Smooth muscle cell of the brain vasculature (primary cell): Measurements from ENCODE around the gene DYNC2I2.
"Not testable (repeated sequence)": the region's sequence is repeated elsewhere in the genome, so short reads cannot be mapped to it uniquely, and the experiment has no call there.

Experiments
- DNase-seq: peaks from one replicate; pipeline ENCODE4 v3.0.0-alpha.2; 2012; ENCODE audit warnings: low read depth, low spot score

DYNC2I2 gene

DNA sequence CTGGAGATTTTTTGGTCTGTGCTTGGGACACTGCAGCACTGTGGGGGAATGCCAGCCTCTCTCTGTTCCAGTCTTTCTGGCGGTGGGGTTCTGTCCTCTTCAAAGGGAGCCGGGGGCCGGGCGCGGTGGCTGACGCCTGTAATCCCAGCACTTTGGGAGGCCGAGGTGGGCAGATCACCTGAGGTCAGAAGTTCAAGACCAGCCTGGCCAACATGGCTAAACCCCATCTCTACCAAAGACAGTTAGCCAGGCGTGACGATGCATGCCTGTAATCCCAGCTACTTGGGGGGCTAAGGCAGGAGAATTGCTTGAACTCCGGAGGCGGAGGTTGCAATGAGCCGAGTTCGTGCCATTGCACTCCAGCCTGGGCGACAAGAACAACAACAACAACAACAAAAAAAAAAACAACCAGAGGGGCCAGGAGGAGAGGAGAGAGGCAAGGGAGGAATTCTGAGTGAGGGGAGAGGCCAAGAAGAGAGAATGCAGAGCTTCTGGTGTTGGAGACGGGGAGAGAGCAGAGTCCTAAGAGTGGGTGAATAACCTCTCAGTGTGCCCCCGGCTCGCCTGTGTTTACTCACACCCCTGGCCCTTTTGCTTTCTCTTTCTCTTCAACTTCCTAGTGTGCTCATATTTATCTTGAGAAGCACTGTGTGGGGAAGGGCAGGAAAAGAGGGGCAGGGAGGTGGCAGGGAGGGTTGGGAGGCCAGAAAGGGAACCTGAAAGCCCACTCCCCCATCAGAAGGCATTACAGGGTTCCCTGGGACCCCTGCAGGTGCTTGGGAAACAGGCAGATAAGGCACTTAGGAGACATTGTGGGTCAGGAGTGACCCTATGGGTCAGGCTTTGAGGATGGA, 29.2 kb upstream of the DYNC2I2 start:
- DNase-seq: no peak

DNA sequence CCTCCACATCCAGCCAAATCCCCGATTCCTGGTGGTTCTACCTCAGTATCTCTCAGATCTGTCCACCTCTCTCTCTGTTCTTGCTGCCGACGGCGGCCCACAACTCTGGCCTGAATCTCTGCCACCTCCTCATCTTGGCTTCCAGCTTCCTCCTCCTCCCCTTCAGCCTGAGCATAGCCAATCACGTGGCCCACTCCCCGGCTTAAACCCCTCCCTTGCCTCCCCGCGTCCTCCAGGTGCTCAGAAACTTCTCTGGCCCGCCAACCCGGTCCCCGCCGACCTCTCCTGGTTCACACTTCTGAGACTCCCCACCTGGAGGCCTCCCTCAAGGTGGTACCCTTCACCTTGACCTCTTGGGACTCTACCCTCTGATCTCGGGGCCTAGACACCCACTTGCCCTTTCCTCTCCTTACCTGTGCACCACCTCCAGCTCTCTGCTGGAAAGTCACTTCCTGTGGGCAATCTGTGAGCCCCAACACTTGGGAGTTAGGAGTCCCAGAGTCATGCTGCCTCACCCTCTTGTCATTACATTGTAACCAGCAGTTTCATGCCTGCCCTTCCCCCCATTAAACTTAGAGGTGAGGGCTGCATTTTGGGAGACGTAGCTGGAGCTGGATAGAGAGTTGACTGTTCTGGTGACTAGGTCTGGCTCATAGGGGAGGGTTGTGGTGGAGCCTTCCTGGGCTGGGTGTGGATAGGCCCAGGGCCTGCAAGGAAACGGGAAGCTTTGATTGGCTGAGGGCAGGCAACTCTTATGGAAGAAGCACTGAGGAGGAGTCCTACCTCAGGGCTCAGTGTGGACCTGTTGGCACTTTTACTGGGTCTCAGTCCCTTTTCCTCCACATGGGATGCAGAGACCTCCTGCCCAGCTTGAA, 27.9 kb upstream of the DYNC2I2 start:
- DNase-seq: no peak

DNA sequence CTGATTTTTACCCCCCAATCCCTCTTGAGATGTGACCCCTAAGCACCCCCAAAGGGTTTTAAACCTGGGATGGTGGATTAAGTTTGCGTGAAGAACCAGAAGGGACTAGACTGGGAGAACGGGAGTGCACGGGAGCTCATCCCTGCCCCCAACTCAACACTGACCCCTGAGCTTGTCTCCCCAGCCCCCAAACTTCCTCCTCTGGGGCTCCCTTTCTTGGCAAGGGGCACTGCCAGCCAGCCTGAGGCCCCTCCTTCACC, 27.3 kb upstream of the DYNC2I2 start:
- DNase-seq: no peak

DNA sequence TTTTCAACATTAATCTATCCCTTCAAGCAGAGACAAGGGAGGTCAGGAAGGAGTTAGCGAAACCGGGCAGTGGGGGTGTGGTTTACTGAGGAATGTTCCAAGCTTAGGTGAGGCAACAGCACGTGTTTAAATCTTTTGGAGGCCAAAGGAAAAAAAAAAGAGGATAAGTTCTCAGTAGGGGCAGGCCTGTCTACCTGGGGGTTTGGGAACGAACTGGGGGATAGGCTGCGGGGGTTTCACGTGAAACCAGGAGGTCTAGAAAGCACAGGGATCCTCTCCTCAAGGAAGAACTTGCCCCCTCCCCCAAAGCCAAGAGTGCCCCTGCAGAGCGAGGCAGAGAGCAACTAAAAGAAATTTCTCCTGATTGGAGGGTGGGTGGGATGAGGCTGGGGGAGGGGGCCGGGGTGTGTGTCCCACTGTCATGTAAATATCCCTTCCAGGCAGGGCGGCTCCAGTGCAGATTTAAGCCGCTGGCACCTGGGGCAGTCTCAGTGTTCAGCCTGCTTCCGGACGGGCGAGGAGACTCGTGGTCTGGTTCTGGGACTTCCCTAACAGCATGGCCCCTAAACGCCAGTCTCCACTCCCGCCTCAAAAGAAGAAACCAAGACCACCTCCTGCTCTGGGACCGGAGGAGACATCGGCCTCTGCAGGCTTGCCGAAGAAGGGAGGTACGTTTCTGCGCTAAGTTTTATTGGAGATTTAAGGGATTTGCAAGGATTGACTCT, 26.9 kb upstream of the DYNC2I2 start:
- no peak for DNase-seq

DNA sequence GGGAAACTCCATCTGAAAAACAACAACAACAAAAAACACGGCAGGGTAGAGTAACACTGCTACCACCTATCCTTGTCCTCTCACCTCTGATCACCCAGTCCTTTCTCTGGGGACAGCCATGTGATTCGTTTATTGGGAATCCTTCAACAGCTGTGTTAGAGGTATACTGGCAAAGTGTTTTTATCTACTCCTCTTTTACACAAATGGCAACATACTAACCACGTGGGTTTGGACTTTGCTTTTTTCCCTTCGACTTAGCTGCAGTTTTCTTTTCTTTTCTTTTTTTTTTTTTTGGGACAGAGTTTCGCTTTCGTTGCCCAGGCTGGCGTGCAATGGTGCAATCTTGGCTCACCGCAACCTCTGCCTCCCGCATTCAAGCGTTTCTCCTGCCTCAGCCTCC, 21.1 kb upstream of the DYNC2I2 start:
- no peak for DNase-seq

DNA sequence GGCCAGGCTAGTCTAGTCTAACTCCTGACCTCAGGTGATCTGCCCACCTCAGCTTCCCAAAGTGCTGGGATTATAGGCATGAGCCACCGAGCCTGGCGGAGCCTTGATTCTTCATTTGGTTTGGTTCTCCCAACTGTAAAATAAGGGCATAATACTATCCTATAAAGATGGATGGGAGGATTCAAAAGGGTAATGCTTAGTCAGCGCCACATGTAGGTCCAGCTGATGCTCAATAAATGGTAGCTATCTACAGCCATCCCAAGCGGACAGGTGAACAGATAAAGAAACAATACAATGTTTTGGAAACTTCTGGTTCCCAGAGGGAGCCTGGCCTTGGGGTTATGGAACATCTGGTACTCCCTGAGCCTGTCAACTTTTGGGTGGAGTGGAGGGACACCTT, 18.7 kb upstream of the DYNC2I2 start:
- no peak for DNase-seq

DNA sequence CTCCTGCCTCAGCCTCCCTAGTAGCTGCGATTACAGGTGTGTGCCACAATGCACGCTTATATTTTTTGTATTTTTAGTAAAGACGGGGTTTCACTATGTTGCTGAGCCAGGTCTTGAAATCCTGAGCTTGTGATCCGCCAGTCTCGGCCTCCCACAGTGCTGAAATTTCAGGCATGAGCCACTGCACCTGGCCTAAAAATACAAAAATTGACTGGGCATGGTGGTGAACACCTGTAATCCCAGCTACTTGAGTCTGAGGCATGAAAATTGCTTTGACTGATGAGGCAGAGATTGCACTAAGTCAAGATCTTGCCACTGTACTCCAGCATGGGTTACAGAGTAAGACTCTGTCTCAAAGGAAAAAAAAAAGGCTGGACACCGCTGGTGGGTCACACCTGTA, 13.1 kb upstream of the DYNC2I2 start:
- DNase-seq: no peak

DNA sequence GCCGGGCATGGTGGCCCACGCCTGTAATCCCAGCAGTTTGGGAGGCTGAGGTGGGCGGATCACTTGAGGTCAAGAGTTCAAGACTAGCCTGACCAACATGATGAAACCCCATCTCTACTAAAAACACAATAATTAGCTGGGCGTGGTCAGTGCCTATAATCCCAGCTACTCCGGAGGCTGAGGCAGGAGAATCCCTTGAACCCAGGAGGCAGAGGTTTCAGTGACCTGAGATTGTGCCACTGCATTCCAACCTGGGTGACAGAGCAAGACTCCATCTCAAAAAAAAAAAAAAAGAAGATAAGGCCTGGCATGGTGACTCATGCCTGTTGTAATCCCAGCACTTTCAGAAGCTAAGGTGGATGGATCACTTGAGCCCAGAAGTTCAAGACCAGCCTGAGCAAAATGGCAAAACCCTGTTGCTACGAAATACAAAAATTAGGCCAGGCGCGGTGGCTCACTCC, 9.9 kb upstream of the DYNC2I2 start:
- DNase-seq: not testable (repeated sequence)

DNA sequence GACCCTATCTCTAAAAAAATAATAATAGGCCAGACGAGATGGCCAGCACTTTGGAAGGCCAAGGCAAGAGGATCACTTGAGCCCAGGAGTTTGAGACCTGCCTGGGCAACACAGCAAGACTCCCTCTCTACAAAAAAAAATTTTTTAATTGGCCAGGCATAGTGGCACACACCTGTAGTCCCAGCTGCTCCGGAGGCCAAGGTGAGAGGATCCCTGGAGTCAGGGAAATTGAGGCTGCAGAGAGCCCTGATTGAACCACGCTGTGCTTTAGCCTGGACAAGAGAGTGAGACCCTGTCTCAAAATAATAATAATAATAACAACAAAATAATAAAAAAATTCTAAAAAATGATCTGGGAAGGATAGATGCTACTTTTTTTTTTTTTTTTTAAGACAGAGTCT, 1.1 kb upstream of the DYNC2I2 start:
- no peak for DNase-seq

DNA sequence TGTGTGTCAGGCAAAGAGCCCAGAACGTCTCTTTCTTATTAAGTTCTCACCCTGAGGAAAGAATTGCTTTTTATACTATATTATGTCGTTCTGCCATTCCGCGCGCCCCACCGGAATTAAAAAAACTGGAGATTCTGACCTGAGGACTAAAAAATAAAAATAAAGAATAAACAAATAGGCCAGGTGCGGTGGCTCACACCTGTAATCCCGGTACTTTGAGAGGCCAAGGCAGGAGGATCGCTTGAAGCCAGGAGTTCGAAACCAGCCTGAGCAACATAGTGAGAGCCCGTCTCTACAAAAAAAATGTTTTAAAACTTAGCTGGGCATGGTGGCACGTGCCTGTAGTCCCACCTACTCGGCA, 677 bp upstream of the DYNC2I2 start:
- no peak for DNase-seq

DNA sequence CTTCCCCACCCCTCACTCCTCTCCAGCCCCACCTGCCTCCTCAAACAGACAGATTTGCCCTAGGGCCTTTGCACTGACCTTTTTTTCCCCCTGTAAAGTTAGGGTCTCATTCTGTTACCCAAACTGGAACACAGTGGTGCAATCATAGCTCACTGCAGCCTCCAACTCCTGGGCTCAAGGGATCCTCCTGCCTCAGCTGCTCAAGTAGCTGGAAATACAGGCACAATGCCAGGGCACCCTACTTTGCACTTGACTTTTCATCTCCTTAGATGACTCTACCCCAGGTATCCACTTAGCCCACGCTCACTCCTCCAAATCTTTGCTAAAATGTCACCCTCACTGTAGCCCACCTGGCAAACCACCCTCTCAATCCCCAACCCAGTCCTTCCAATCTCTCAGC, 2.2 kb downstream of the DYNC2I2 start:
- DNase-seq: no peak

DNA sequence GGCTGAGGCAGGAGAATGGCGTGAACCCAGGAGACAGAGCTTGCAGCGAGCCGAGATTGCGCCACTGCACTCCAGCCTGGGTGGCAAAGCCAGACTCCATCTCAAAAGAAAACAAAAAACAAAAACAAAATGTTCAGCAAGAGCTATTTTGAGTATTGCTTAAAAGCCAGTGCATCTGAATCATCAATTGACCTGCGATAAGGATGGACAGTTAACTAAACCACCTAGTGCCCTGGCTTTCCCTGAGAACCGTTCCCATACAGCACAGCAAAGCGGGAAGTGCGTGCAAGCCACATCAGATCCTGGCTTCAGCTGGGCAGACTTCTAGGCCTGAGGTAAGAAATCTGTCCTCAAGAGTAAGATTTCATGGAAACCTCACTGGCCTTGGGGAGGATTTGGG, 2.7 kb downstream of the DYNC2I2 start:
- DNase-seq: no peak

DNA sequence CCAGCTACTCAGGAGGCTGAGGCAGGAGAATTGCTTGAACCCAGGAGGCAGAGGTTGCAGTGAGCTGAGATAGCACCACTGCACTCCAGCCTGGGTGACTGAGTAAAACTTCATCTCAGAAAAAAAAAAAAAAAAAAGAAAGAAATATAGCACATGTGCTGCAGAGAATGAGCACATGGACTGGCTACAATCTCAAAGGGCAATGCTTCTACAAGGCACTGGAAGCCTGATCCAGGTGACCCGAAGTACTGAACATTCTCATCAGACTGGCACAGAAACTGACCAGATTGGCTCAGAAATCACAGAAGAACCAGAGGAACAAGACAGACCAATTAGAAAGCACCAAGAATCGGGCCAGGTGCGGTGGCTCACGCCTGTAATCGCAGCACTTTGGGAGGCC, 4.8 kb downstream of the DYNC2I2 start:
- no peak for DNase-seq

DNA sequence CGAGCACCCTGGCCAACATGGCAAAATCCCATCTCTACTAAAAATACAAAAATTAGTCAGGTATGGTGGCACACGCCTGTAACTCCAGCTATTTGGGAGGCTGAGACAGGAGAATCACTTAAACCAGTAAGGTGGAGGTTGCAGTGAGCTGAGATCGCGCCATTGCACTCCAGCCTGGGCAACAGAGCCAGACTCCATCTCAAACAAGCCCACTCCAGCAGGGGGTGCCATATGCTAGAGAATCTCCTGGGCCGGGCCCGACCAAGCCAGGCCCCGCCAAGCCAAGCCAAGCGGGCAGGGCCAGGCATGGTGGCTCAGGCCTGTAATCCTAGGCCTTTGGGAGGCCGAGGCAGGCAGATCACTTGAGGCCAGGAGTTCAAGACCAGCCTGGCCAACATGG, 8.4 kb downstream of the DYNC2I2 start:
- not testable (repeated sequence) for DNase-seq

DNA sequence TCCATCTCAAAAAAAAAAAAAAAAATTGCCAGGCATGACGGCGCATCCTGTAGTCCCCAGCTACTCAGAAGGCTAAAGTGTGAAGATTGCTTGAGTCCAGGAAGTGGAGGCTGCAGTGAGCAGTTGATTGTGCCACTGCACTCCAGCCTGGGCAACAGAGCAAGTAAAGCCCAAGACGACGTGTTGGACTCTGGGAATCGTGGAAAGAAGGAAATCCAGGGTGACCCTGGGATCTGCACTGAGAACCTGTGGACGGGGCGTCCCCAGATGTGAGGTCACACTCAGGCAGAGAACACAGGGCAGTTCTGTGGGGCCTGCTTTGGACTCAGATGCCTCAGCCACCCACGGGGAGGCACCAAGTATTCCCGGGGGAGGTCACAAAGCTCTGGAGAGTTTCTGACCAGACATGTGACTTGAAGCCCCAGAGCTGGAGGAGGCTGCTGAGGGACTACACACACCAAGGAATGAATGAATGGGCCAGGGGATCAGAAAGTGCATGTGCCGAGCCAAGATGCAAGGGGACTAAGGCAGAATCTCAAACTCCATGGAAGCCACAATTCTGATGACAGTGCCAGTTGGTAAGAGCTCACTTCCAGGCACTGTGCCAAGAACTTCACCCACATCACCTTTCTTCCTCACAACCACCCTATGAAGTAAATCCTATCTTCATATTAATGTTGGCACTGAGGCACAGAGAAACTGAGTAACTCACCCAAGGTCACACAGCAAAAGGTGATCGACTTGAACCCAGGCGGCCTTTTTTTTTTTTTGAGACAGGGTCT, 12.9 kb downstream of the DYNC2I2 start:
- no peak for DNase-seq

DNA sequence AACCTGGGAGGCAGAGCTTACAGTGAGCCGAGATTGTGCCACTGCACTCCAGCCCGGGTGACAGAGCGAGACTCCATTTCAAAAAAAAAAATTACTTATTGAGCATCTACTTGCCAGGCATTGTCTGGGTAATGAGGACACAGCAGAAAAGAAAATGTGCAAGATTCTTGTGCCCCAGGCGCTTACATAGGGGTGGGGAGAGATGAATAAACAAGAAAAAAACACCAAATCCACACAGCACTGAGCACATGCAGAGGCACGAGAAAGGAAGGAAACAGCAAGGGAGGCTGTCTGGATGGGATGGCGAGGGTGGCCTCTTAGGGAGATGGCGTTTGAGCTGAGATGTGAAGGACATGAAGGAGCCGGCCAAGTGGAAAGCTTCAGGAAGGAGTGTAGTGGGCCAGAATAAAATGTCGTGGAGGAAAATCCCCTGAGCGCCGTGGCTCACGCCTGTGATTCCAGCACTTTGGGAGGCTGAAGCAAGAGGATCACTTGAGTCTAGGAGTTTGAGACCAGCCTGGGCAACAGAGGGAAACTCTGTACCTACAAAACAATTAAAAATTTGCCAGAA, 13.9 kb downstream of the DYNC2I2 start:
- DNase-seq: no peak

DNA sequence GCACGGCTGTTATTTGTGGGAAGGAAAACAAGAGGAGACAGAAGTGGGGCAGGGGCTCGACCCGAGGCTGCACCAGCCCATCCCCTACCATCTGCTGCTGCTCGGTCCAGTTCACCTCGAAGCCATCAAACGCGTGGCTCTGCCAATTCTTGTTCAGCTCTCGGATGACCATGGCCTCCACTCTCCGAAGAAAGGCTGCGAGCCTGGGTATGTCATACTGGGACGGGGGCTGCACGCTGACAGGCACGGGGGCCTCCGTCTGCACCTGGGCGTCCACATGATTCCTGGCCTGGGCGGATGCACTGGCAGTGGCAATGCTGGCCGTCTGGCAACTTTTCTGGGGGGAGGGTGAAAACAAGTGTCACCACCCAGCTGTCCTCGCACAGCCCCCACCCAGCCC, 16.0 kb downstream of the DYNC2I2 start:
- no peak for DNase-seq

DNA sequence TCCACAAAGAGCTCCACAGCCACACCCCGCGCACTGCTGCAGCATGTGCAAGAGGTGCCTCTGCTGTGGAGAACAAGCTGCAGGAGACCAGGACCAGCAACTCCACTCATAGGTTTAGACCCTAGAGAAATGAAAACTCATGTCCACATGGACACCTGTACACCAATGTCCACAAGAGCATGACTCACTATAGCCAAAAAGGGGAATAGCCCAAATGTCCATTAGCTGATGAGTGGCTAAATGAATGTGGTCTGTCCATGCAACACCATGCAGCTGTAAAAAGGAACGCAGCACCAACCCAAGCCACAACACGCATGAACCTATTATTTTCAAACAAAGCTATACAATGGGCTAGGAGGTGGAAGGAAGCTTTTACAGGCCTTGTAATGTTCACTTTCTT, 18.1 kb downstream of the DYNC2I2 start:
- DNase-seq: no peak

DNA sequence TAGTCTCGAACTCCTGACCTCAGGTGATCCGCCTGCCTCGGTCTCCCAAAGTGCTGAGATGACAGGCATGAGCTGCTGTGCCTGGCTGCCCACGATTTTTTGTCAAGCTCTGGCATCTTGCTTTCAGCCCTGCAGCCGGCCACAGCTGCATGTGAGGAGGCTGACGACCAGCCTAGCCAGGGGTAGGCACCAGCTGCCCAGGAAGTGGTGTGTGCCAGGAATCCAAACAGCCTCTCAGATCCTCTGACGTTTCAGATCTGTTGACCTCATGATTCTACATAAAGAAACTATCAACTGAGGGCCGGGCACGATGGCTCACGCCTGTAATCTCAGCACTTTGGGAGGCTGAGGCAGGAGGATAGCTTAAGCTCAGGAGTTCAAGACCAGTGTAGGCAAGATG, 19.0 kb downstream of the DYNC2I2 start:
- DNase-seq: no peak

DNA sequence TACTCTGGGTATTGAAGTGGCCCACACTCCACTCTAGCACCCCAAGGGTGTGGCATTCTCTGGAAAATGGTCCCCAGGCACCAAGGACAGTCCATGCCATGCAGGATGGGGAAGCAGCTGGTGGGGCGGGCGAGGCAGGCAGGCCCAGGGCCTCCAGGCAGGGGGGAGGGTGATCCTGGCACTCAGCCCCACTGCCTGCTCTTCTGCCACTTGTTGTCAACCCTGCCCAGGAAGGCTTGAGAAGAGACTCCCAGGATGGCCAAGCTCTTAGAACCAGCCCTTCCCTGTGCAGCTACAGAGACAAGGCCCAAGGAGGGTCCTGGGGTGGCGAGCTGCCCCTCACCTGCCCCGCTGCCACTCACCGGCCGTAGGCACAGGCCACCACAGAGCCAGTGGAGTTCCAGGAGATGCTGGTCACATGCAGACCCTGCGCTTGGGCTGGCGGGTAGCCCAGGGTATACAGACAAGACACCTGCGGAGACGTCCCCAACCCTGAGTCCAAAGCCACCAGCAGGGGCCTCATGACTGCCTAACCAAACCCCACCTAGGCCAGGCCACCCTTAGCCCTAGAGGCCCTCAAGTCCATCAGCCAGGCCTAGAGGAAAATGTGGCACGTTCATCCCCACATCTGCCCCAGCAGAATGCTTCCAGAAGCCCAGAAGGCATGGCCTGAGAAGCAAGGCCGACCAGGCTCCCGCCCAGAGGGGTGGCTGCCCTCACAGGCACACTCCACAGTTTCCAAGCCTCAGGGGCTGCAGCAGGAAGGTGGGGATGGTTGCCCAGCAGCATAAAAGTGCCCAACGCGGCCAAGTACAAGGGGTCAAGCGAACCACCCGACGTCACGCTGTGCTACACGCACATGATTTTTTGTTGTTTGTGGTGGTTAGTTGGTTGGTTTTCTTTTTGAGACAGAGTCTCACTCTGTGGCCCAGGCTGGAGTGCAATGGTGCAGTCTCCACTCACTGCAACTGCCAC, 19.8 kb downstream of the DYNC2I2 start:
- no peak for DNase-seq
